ENCODE data around the gene TRIM33. TPM values are rescaled to one million over a fixed set of nuclear protein-coding genes. Genes with fewer than 3 reads are reported as not detected.

Gene TRIM33
- total RNA-seq, 1 experiment from 2014 or later: 44.5 TPM

DNA sequence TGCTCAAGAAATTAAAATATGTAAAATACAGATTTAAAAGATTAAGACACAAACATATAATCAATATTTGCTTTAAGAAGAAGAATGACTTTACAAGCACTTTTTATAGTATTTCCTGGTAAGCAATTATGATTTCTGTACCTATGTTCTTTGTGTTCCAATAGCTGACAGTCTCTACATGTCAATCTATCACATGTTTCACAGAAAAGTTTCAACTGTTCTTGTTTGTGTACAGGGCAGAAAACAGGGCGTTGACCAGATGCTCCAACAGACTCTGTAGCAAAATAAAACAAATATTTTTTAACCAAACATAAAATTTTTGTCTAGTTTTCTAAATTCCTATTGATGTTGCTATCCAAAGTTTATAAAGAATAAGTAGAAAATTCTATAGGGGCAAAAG lies 48.0 kb downstream of the TRIM33 start (continued):
- no peak for TF ChIP-seq PRRX2 (CRISPR knock-in tag; IDR thresholded peaks at IDR 0.05)
- TF ChIP-seq, protein P1, sequence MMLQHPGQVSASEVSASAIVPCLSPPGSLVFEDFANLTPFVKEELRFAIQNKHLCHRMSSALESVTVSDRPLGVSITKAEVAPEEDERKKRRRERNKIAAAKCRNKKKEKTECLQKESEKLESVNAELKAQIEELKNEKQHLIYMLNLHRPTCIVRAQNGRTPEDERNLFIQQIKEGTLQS (CRISPR knock-in tag; conservative IDR thresholded peaks at IDR 0.05): no peak
- no peak for TF ChIP-seq JAZF1 (CRISPR knock-in tag; IDR thresholded peaks at IDR 0.05)
- TF ChIP-seq, protein P2, sequence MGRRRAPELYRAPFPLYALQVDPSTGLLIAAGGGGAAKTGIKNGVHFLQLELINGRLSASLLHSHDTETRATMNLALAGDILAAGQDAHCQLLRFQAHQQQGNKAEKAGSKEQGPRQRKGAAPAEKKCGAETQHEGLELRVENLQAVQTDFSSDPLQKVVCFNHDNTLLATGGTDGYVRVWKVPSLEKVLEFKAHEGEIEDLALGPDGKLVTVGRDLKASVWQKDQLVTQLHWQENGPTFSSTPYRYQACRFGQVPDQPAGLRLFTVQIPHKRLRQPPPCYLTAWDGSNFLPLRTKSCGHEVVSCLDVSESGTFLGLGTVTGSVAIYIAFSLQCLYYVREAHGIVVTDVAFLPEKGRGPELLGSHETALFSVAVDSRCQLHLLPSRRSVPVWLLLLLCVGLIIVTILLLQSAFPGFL (CRISPR knock-in tag; IDR thresholded peaks at IDR 0.05; ENCODE audit: borderline replicate concordance): no peak

DNA sequence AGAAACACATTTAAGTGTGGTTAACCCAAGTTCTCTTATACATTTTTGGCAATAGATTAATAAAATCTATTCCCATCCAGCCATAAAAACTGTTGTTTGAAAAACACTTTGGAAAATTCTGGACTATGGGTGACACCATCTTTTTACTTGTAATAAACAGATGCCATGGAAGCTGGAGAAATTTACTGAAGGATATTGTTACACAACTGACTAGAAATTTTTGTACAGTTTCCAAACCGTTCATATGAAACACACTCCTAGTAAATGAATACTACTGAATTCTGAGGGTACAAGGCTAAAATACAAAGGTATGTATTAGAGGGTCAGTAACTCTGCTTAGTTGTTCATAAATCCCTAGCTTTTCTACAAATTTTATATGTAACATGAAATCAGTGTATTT lies 48.7 kb downstream of the TRIM33 start:
- TF ChIP-seq, protein P3, sequence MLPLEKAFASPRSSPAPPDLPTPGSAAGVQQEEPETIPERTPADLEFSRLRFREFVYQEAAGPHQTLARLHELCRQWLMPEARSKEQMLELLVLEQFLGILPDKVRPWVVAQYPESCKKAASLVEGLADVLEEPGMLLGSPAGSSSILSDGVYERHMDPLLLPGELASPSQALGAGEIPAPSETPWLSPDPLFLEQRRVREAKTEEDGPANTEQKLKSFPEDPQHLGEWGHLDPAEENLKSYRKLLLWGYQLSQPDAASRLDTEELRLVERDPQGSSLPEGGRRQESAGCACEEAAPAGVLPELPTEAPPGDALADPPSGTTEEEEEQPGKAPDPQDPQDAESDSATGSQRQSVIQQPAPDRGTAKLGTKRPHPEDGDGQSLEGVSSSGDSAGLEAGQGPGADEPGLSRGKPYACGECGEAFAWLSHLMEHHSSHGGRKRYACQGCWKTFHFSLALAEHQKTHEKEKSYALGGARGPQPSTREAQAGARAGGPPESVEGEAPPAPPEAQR (CRISPR knock-in tag; IDR thresholded peaks at IDR 0.05): no peak
- no peak for TF ChIP-seq SMAD3 (CRISPR knock-in tag; IDR thresholded peaks at IDR 0.05; ENCODE audit: borderline replicate concordance)
- TF ChIP-seq ZNF219 (CRISPR knock-in tag; IDR thresholded peaks at IDR 0.05; ENCODE audit: borderline replicate concordance): no peak
- TF ChIP-seq, protein P4, sequence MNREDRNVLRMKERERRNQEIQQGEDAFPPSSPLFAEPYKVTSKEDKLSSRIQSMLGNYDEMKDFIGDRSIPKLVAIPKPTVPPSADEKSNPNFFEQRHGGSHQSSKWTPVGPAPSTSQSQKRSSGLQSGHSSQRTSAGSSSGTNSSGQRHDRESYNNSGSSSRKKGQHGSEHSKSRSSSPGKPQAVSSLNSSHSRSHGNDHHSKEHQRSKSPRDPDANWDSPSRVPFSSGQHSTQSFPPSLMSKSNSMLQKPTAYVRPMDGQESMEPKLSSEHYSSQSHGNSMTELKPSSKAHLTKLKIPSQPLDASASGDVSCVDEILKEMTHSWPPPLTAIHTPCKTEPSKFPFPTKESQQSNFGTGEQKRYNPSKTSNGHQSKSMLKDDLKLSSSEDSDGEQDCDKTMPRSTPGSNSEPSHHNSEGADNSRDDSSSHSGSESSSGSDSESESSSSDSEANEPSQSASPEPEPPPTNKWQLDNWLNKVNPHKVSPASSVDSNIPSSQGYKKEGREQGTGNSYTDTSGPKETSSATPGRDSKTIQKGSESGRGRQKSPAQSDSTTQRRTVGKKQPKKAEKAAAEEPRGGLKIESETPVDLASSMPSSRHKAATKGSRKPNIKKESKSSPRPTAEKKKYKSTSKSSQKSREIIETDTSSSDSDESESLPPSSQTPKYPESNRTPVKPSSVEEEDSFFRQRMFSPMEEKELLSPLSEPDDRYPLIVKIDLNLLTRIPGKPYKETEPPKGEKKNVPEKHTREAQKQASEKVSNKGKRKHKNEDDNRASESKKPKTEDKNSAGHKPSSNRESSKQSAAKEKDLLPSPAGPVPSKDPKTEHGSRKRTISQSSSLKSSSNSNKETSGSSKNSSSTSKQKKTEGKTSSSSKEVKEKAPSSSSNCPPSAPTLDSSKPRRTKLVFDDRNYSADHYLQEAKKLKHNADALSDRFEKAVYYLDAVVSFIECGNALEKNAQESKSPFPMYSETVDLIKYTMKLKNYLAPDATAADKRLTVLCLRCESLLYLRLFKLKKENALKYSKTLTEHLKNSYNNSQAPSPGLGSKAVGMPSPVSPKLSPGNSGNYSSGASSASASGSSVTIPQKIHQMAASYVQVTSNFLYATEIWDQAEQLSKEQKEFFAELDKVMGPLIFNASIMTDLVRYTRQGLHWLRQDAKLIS (CRISPR knock-in tag; IDR thresholded peaks at IDR 0.05; ENCODE audit: borderline replicate concordance): no peak
- no peak for TF ChIP-seq JAZF1 (CRISPR knock-in tag; IDR thresholded peaks at IDR 0.05)
- TF ChIP-seq, protein P5, sequence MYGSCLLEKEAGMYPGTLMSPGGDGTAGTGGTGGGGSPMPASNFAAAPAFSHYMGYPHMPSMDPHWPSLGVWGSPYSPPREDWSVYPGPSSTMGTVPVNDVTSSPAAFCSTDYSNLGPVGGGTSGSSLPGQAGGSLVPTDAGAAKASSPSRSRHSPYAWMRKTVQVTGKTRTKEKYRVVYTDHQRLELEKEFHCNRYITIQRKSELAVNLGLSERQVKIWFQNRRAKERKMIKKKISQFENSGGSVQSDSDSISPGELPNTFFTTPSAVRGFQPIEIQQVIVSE (CRISPR knock-in tag; IDR thresholded peaks at IDR 0.05; ENCODE audit: borderline replicate concordance): no peak
- TF ChIP-seq, protein P6, sequence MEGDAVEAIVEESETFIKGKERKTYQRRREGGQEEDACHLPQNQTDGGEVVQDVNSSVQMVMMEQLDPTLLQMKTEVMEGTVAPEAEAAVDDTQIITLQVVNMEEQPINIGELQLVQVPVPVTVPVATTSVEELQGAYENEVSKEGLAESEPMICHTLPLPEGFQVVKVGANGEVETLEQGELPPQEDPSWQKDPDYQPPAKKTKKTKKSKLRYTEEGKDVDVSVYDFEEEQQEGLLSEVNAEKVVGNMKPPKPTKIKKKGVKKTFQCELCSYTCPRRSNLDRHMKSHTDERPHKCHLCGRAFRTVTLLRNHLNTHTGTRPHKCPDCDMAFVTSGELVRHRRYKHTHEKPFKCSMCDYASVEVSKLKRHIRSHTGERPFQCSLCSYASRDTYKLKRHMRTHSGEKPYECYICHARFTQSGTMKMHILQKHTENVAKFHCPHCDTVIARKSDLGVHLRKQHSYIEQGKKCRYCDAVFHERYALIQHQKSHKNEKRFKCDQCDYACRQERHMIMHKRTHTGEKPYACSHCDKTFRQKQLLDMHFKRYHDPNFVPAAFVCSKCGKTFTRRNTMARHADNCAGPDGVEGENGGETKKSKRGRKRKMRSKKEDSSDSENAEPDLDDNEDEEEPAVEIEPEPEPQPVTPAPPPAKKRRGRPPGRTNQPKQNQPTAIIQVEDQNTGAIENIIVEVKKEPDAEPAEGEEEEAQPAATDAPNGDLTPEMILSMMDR (IDR thresholded peaks at IDR 0.05): no peak
- no peak for TF ChIP-seq EMX1 (CRISPR knock-in tag; IDR thresholded peaks at IDR 0.05)
- TF ChIP-seq, protein P7, sequence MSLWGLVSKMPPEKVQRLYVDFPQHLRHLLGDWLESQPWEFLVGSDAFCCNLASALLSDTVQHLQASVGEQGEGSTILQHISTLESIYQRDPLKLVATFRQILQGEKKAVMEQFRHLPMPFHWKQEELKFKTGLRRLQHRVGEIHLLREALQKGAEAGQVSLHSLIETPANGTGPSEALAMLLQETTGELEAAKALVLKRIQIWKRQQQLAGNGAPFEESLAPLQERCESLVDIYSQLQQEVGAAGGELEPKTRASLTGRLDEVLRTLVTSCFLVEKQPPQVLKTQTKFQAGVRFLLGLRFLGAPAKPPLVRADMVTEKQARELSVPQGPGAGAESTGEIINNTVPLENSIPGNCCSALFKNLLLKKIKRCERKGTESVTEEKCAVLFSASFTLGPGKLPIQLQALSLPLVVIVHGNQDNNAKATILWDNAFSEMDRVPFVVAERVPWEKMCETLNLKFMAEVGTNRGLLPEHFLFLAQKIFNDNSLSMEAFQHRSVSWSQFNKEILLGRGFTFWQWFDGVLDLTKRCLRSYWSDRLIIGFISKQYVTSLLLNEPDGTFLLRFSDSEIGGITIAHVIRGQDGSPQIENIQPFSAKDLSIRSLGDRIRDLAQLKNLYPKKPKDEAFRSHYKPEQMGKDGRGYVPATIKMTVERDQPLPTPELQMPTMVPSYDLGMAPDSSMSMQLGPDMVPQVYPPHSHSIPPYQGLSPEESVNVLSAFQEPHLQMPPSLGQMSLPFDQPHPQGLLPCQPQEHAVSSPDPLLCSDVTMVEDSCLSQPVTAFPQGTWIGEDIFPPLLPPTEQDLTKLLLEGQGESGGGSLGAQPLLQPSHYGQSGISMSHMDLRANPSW (CRISPR knock-in tag; conservative IDR thresholded peaks at IDR 0.05; ENCODE audit: low read depth): no peak
- TF ChIP-seq, protein P8, sequence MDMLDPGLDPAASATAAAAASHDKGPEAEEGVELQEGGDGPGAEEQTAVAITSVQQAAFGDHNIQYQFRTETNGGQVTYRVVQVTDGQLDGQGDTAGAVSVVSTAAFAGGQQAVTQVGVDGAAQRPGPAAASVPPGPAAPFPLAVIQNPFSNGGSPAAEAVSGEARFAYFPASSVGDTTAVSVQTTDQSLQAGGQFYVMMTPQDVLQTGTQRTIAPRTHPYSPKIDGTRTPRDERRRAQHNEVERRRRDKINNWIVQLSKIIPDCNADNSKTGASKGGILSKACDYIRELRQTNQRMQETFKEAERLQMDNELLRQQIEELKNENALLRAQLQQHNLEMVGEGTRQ (CRISPR knock-in tag; IDR thresholded peaks at IDR 0.05): no peak
- TF ChIP-seq CBFB (CRISPR knock-in tag; IDR thresholded peaks at IDR 0.05; ENCODE audit: low read depth): no peak
- TF ChIP-seq ZNF232 (CRISPR knock-in tag; IDR thresholded peaks at IDR 0.05): no peak
- no peak for TF ChIP-seq FOXP1 (CRISPR knock-in tag; IDR thresholded peaks at IDR 0.05; ENCODE audit: borderline replicate concordance)
- TF ChIP-seq, protein P9, sequence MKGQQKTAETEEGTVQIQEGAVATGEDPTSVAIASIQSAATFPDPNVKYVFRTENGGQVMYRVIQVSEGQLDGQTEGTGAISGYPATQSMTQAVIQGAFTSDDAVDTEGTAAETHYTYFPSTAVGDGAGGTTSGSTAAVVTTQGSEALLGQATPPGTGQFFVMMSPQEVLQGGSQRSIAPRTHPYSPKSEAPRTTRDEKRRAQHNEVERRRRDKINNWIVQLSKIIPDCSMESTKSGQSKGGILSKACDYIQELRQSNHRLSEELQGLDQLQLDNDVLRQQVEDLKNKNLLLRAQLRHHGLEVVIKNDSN (CRISPR knock-in tag; IDR thresholded peaks at IDR 0.05): no peak
- TF ChIP-seq NFYB (CRISPR knock-in tag; conservative IDR thresholded peaks at IDR 0.05; ENCODE audit: low read depth): no peak
- no peak for TF ChIP-seq ZBTB21 (CRISPR knock-in tag; IDR thresholded peaks at IDR 0.05; ENCODE audit: borderline replicate concordance)
- TF ChIP-seq OVOL2 (CRISPR knock-in tag; IDR thresholded peaks at IDR 0.05; ENCODE audit: borderline replicate concordance): no peak
- no peak for TF ChIP-seq CREB1 (CRISPR knock-in tag; IDR thresholded peaks at IDR 0.05)
- TF ChIP-seq GRHL2 (CRISPR knock-in tag; IDR thresholded peaks at IDR 0.05; ENCODE audit: insufficient replicate concordance, severe bottlenecking): no peak
- H3K9me3 Mint-ChIP-seq: peaks cover 6% of the 10 kb centered on the region; the same call in 1 of the 2 replicates
- no peak overlapping the region for H3K4me3 Mint-ChIP-seq
- ATAC-seq: no peak
- peaks cover 23% of the 10 kb centered on the region for H3K36me3 Mint-ChIP-seq
- ChIA-PET POLR2A (no interaction called here), CTCF (interaction anchor here (0.7 kb wide), 1 partner anchor 21 kb away, joined by 3 read pairs; no protein-coding TSS in a partner anchor)
- H3K4me1 Mint-ChIP-seq: peaks cover 42% of the 10 kb centered on the region
- H3K27ac Mint-ChIP-seq: no peak overlapping the region
- no peaks in the 10 kb centered on the region for H3K27me3 Mint-ChIP-seq (ENCODE audit: low read depth)
- no peak for DNase-seq (ENCODE audit: low spot score)
